DOHH2 (cell line): ENCODE data around the gene NHSL2.

Source experiments
- EZH2phosphoT487 ChIP-seq: fragments of 200-600 bp; sonication (generic); IDR thresholded peaks from 2 replicates; pipeline ENCODE4 v1.6.1; 2017; ENCODE audit warnings: borderline replicate concordance, mild to moderate bottlenecking, antibody characterized with exemption, low read length, moderate library complexity, mixed read lengths
- TF ChIP-seq, protein P1 (sequence below): fragments of 200-600 bp; sonication (generic); IDR thresholded peaks from one replicate; pipeline ENCODE4 v1.5.1; 2014; ENCODE audit warnings: antibody characterized with exemption, mild to moderate bottlenecking, low read depth, low read length; ENCODE audit not compliant: poor library complexity, severe bottlenecking

DNA sequence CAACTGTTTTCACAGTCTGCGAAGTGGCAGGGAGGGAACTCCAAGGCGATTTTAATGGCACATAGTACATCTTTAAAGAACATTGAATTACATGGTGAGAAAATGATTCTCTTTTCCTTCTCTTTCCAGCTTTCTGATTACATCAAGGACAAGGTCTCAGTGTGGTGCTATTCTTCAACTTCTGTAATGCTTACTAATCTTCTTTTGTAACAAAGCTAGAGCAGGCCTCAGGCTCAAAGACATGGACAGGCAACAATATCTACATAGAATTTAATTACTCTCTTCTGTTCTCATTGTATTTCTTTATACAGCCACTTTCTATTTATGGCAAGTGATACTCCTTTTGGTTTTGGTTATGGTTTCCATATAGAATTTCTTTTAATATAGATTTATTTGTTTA, 172.6 kb downstream of the NHSL2 start:
- TF ChIP-seq, protein P1, sequence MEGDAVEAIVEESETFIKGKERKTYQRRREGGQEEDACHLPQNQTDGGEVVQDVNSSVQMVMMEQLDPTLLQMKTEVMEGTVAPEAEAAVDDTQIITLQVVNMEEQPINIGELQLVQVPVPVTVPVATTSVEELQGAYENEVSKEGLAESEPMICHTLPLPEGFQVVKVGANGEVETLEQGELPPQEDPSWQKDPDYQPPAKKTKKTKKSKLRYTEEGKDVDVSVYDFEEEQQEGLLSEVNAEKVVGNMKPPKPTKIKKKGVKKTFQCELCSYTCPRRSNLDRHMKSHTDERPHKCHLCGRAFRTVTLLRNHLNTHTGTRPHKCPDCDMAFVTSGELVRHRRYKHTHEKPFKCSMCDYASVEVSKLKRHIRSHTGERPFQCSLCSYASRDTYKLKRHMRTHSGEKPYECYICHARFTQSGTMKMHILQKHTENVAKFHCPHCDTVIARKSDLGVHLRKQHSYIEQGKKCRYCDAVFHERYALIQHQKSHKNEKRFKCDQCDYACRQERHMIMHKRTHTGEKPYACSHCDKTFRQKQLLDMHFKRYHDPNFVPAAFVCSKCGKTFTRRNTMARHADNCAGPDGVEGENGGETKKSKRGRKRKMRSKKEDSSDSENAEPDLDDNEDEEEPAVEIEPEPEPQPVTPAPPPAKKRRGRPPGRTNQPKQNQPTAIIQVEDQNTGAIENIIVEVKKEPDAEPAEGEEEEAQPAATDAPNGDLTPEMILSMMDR = no peak
- TF ChIP-seq EZH2phosphoT487 = no peak
